SK-N-SH (cell line): Measurements from ENCODE around the gene INPP5A. TPM values are rescaled to one million over a fixed set of nuclear protein-coding genes. Genes with fewer than 3 reads are reported as not detected.

Experiments used
- CTCF ChIA-PET: fragments of 300-600, 350-600 bp; formaldehyde crosslinking; extraction: SDS; loops from one replicate; lab custom pipeline; 2021; lab: Yijun Ruan, JAX
- POLR2A ChIA-PET: fragments of 350-600 bp; sonication (Branson Sonifier 250); formaldehyde crosslinking; extraction: SDS; loops from one replicate; lab custom pipeline; 2020; ENCODE audit warnings: antibody characterized with exemption, inconsistent platforms; lab: Yijun Ruan, JAX
- DNase-seq: peaks from one replicate; pipeline ENCODE4 v3.0.0; 2012
- H2AFZ ChIP-seq: fragments of 200-600 bp; sonication (generic); 2 replicates; pipeline ENCODE4 v1.8.1; 2016; ENCODE audit warnings: antibody characterized with exemption, mild to moderate bottlenecking, low read depth
- H3F3A ChIP-seq: fragments of 200-600 bp; sonication (generic); replicated peaks from 2 replicates; pipeline ENCODE3; 2016; ENCODE audit warnings: antibody characterized with exemption, mild to moderate bottlenecking; ENCODE audit not compliant: insufficient read depth
- H3K27ac ChIP-seq, 2 experiments: fragments of 200-500 bp in 1 of 2; fragments of 200-600 bp in 1 of 2; sonication (Bioruptor generic) in 1 of 2; sonication (generic), shearing (Covaris generic) in 1 of 2; 2 replicates each; pipeline versions ENCODE4 v1.5.1 to v1.6.1; 2014 to 2016; ENCODE audit warnings: low read depth in 2 of 2, inconsistent platforms in 1 of 2, low read length in 1 of 2, mild to moderate bottlenecking in 1 of 2, mixed read lengths in 1 of 2
- H3K27me3 ChIP-seq: fragments of 200-600 bp; sonication (generic), shearing (Covaris generic); 2 replicates; pipeline ENCODE4 v1.6.1; 2016; ENCODE audit warnings: mixed run types; ENCODE audit not compliant: insufficient read depth
- H3K36me3 ChIP-seq, 2 experiments: fragments of 200-500 bp in 1 of 2; fragments of 200-600 bp in 1 of 2; sonication (Bioruptor generic) in 1 of 2; sonication (generic) in 1 of 2; replicated peaks in 1 of 2; 2 replicates each; pipeline versions ENCODE3 to v1.5.1; 2014 to 2016; ENCODE audit warnings: low read length in 1 of 2, mild to moderate bottlenecking in 1 of 2; ENCODE audit not compliant: insufficient read depth in 2 of 2, control insufficient read depth in 1 of 2
- H3K4me1 ChIP-seq, 2 experiments: fragments of 200-500 bp in 1 of 2; fragments of 200-600 bp in 1 of 2; sonication (Bioruptor generic) in 1 of 2; sonication (generic), shearing (Covaris generic) in 1 of 2; 2 replicates each; pipeline versions ENCODE4 v1.5.1 to v1.6.1; 2014 to 2016; ENCODE audit warnings: low read depth in 1 of 2, low read length in 1 of 2, mixed run types in 1 of 2; ENCODE audit not compliant: insufficient read depth in 2 of 2, control insufficient read depth in 1 of 2
- H3K4me2 ChIP-seq: fragments of 200-600 bp; sonication (generic), shearing (Covaris generic); 2 replicates; pipeline ENCODE4 v1.6.1; 2017; ENCODE audit warnings: mixed run types
- H3K4me3 ChIP-seq, 2 experiments: fragments of 200-500 bp in 1 of 2; fragments of 200-600 bp in 1 of 2; sonication (Bioruptor generic) in 1 of 2; sonication (generic), shearing (Covaris generic) in 1 of 2; 2 replicates each; pipeline versions ENCODE4 v1.5.1 to v1.8.1; 2014 to 2016; ENCODE audit warnings: low read depth in 2 of 2, inconsistent platforms in 1 of 2, low read length in 1 of 2, mild to moderate bottlenecking in 1 of 2, mixed read lengths in 1 of 2, moderate library complexity in 1 of 2
- H3K79me2 ChIP-seq: fragments of 200-600 bp; sonication (generic); 2 replicates; pipeline ENCODE4 v1.8.1; 2017; ENCODE audit warnings: mild to moderate bottlenecking; ENCODE audit not compliant: insufficient read depth
- H3K9ac ChIP-seq: fragments of 200-600 bp; sonication (generic); 2 replicates; pipeline ENCODE4 v1.6.1; 2017; ENCODE audit warnings: mixed run types
- H3K9me2 ChIP-seq: fragments of 200-600 bp; sonication (generic); 2 replicates; pipeline ENCODE4 v1.6.1; 2017; ENCODE audit warnings: mixed run types
- H3K9me3 ChIP-seq: fragments of 200-600 bp; sonication (generic); 2 replicates; pipeline ENCODE4 v1.6.1; 2017; ENCODE audit warnings: mixed run types, mild to moderate bottlenecking, moderate library complexity
- H4K20me1 ChIP-seq: fragments of 200-600 bp; sonication (generic); 2 replicates; pipeline ENCODE4 v1.6.1; 2017; ENCODE audit warnings: mild to moderate bottlenecking, mixed run types; ENCODE audit not compliant: insufficient read depth
- CHD2 ChIP-seq: fragments of 150-350 bp; IDR thresholded peaks from 2 replicates; pipeline ENCODE4 v1.6.1; 2018; ENCODE audit warnings: low read length; ENCODE audit not compliant: partially characterized antibody
- ELF1 ChIP-seq: IDR thresholded peaks from 2 replicates; pipeline ENCODE4 v1.4.0; 2012
- EP300 ChIP-seq, 2 experiments: IDR thresholded peaks; 2 replicates each; pipeline versions ENCODE4 v1.4.0 to v1.6.1; 2012; ENCODE audit warnings: borderline replicate concordance in 1 of 2, low read depth in 1 of 2, low read length in 1 of 2
- FOXJ3 ChIP-seq: sonication (generic); formaldehyde crosslinking; IDR thresholded peaks from 2 replicates; pipeline ENCODE4 v1.5.1; 2020; ENCODE audit warnings: mild to moderate bottlenecking, missing genetic modification reagents
- FOXM1 ChIP-seq: IDR thresholded peaks from 2 replicates; pipeline ENCODE4 v1.4.0; 2012; ENCODE audit warnings: low read depth, mild to moderate bottlenecking
- MEF2A ChIP-seq: IDR thresholded peaks from 2 replicates; pipeline ENCODE4 v1.4.0; 2012; ENCODE audit warnings: low read depth, borderline replicate concordance
- MXI1 ChIP-seq: IDR thresholded peaks from 2 replicates; pipeline ENCODE4 v1.6.1; 2012; ENCODE audit warnings: mild to moderate bottlenecking, low read depth, low read length, improper control_type of control experiment
- NFIC ChIP-seq: IDR thresholded peaks from 2 replicates; pipeline ENCODE4 v1.4.0; 2012; ENCODE audit warnings: borderline replicate concordance
- POLR2AphosphoS5 ChIP-seq: IDR thresholded peaks from 2 replicates; pipeline ENCODE4 v1.6.1; 2012; ENCODE audit warnings: low read depth, low read length
- RCOR1 ChIP-seq: fragments of 150-350 bp; IDR thresholded peaks from 2 replicates; pipeline ENCODE4 v1.6.1; 2017; ENCODE audit warnings: antibody characterized with exemption, low read length
- RFX5 ChIP-seq: IDR thresholded peaks from 2 replicates; pipeline ENCODE4 v1.6.1; 2012; ENCODE audit warnings: mild to moderate bottlenecking, improper control_type of control experiment, low read length
- RXRA ChIP-seq: IDR thresholded peaks from 2 replicates; pipeline ENCODE4 v1.4.0; 2012; ENCODE audit warnings: low read depth, mild to moderate bottlenecking, borderline replicate concordance
- SMC3 ChIP-seq: IDR thresholded peaks from 2 replicates; pipeline ENCODE4 v1.6.1; 2012; ENCODE audit warnings: low read depth, low read length, improper control_type of control experiment
- TAF1 ChIP-seq: IDR thresholded peaks from 2 replicates; pipeline ENCODE4 v1.6.1; 2012; ENCODE audit warnings: low read depth, mild to moderate bottlenecking, low read length, moderate library complexity, borderline replicate concordance
- WGBS: methylation state at CpG from one replicate; pipeline ENCODE4 v1.1.6; 2017; ENCODE audit warnings: low lambda C conversion rate; 5-methylcytosine and 5-hydroxymethylcytosine counted together
- polyA plus RNA-seq, 3 experiments: library from polyadenylated mRNA; depleted of rRNA; stranded (reverse); fragments of >200 nt; gene quantifications; 2 replicates each; pipeline ENCODE4 v1.2.3, GENCODE V29; 2012
- TF ChIP-seq, protein P1 (sequence below): fragments of 200-600 bp; sonication (generic); IDR thresholded peaks from 2 replicates; pipeline ENCODE4 v1.6.1; 2017; ENCODE audit warnings: antibody characterized with exemption, mild to moderate bottlenecking, moderate library complexity
- TF ChIP-seq, protein P2 (sequence below): IDR thresholded peaks from 2 replicates; pipeline ENCODE4 v1.4.0; 2012; ENCODE audit warnings: low read depth, borderline replicate concordance

Gene INPP5A
- polyA plus RNA-seq, 1 of the 3 experiments (the other 2 are of a cell fraction): 12.0 TPM

DNA sequence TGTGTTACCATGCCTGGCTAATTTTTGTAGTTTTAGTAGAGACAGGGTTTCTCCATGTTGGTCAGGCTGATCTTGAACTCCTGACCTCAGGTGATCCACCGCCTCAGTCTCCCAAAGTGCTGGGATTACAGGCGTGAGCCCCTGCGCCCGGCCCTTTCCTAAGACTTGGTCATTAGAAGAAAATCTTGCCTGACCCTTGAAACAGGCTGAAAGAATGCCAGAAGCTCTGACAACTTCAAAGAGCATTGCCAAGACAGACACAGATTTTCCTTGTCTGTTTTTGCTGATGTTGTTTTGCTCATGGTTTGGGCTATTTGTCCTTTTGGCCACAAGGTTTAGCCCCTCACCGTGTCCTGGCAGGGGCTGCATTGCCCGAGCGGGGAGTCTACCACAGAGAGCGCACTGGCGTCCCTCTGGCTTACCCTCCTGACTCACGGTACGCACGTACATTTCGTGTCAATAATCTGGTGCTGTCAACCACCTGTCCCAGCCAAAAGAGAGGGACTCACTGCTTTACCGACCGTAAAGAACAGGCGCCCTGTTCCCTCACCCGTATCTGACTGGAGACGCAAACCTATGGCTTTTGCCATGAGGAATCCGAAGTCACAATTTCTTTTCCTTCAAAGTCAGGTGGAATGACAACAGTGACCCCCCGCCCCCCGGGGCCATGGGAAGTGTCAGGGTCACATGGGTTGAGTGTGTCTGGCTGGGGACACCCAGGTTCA, 10.1 kb upstream of the INPP5A start (continued):
- TF ChIP-seq, protein P1, sequence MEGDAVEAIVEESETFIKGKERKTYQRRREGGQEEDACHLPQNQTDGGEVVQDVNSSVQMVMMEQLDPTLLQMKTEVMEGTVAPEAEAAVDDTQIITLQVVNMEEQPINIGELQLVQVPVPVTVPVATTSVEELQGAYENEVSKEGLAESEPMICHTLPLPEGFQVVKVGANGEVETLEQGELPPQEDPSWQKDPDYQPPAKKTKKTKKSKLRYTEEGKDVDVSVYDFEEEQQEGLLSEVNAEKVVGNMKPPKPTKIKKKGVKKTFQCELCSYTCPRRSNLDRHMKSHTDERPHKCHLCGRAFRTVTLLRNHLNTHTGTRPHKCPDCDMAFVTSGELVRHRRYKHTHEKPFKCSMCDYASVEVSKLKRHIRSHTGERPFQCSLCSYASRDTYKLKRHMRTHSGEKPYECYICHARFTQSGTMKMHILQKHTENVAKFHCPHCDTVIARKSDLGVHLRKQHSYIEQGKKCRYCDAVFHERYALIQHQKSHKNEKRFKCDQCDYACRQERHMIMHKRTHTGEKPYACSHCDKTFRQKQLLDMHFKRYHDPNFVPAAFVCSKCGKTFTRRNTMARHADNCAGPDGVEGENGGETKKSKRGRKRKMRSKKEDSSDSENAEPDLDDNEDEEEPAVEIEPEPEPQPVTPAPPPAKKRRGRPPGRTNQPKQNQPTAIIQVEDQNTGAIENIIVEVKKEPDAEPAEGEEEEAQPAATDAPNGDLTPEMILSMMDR: no peak
- TF ChIP-seq MXI1: no peak
- TF ChIP-seq NFIC: no peak
- TF ChIP-seq FOXM1: no peak
- TF ChIP-seq, protein P2, sequence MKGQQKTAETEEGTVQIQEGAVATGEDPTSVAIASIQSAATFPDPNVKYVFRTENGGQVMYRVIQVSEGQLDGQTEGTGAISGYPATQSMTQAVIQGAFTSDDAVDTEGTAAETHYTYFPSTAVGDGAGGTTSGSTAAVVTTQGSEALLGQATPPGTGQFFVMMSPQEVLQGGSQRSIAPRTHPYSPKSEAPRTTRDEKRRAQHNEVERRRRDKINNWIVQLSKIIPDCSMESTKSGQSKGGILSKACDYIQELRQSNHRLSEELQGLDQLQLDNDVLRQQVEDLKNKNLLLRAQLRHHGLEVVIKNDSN: no peak

DNA sequence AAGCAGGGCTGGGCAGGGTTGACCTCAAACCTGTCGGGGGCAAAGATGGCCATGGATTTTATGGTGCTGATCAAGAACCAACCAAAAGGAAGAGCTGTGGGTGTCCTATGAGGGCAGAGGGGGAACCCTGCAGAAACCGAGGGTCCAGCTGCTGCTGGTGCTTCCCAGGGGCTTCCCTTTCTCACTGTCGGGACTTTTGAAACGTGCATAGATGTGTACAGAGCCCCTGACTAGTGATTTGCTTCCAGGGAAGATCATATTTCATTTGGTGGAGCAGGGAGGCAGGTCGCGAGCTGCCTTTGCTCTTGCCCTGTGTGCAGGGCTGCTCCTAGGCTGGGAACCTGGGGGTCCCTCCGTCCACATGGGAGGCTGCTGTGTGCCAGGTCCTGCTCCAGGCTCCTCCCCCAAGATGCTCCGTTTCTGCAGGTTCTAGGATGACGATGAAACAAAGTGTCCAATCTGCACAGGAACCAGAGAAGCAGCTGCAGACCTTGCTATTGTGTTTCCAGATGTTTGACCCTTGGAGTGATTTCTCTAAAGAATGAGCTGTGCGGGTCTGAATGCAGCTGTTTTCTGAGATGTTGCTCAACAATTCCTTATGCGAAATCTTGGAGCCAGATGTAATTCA, 9.4 kb upstream of the INPP5A start:
- POLR2A ChIA-PET: no interaction called here
- H3K9me3 ChIP-seq: peaks cover 4% of the 10 kb centered on the region; the same call in 1 of the 2 replicates
- H2AFZ ChIP-seq: no peak overlapping the region
- CTCF ChIA-PET: no interaction called here
- no peak for DNase-seq
- no peaks in the 10 kb centered on the region for H4K20me1 ChIP-seq
- H3K4me1 ChIP-seq: no peaks in the 10 kb centered on the region
- H3K27ac ChIP-seq: no peak overlapping the region
- WGBS: 60% methylated on average over 9 of the region's 11 CpGs
- peaks cover 8% of the 10 kb centered on the region for H3F3A ChIP-seq
- no peak overlapping the region for H3K4me2 ChIP-seq
- no peak overlapping the region for H3K4me3 ChIP-seq
- H3K27me3 ChIP-seq: no peaks in the 10 kb centered on the region
- H3K9ac ChIP-seq: no peak overlapping the region
- no peaks in the 10 kb centered on the region for H3K9me2 ChIP-seq
- TF ChIP-seq ELF1 (no peak), POLR2AphosphoS5 (no peak), FOXJ3 (CRISPR knock-in tag) (no peak), EP300 (IDR thresholded peaks at IDR 0.05; ENCODE audit: borderline replicate concordance in 1 of 2, low read depth in 1 of 2, low read length in 1 of 2) (no peak), SMC3 (no peak), MEF2A (no peak), RXRA (no peak), RFX5 (no peak), CHD2 (no peak), NFIC (no peak), TAF1 (no peak), RCOR1 (no peak)
- TF ChIP-seq, protein P2: no peak
- TF ChIP-seq, protein P1: no peak
- TF ChIP-seq, all 33 proteins: peak for 0
- Histone ChIP-seq H3K79me2 (no peaks in the 10 kb centered on the region), H3K36me3 (peaks cover 0 to 10% of the 10 kb centered on the region in 2 experiments)
